ENCODE data around the gene ANOS1.
A peak's percentile ranks its signal among the peaks of the same experiment; 100 is the strongest.
"Not testable (repeated sequence)": the region's sequence is repeated elsewhere in the genome, so short reads cannot be mapped to it uniquely, and the experiment has no call there.

The ANOS1 gene

GRCh38 chrX:8731559-8732395 is at the start of gene ANOS1:
TSS of gene ANOS1 (minus strand) at chrX:8732137. CDS start at chrX:8732036, 101 bp downstream.
- peak; percentile 52 for DNase-seq

GRCh38 chrX:8773117-8773516 is 41.2 kb upstream of the ANOS1 start:
- DNase-seq, result no peak

- DNase-seq, result no peak
Measured at GRCh38 chrX:8760021-8760420, 28.1 kb upstream of the ANOS1 start.

- DNase-seq, result not testable (repeated sequence)
Measured at GRCh38 chrX:8758706-8759105, 26.8 kb upstream of the ANOS1 start.

- not testable (repeated sequence) for DNase-seq
Measured at GRCh38 chrX:8757609-8758389, 25.9 kb upstream of the ANOS1 start.

- DNase-seq, result no peak
Measured at GRCh38 chrX:8755813-8756212, 23.9 kb upstream of the ANOS1 start.

- no peak for DNase-seq
Measured at GRCh38 chrX:8755116-8755515, 23.2 kb upstream of the ANOS1 start.

- no peak for DNase-seq
Measured at GRCh38 chrX:8749697-8750096, 17.8 kb upstream of the ANOS1 start.

GRCh38 chrX:8748855-8749254 is 16.9 kb upstream of the ANOS1 start:
- DNase-seq, result peak; percentile 40

GRCh38 chrX:8743126-8743732 is 11.3 kb upstream of the ANOS1 start:
- DNase-seq, result no peak

- no peak for DNase-seq
Measured at GRCh38 chrX:8741981-8742380, 10.0 kb upstream of the ANOS1 start.

GRCh38 chrX:8738588-8739189 is 6.8 kb upstream of the ANOS1 start:
- DNase-seq, result peak; percentile 68

GRCh38 chrX:8737883-8738282 is 5.9 kb upstream of the ANOS1 start:
- DNase-seq, result no peak

- no peak for DNase-seq
Measured at GRCh38 chrX:8730812-8731558, 952 bp downstream of the ANOS1 start.

GRCh38 chrX:8729811-8730210 is 2.1 kb downstream of the ANOS1 start:
- no peak for DNase-seq

- no peak for DNase-seq
Measured at GRCh38 chrX:8728932-8729535, 2.9 kb downstream of the ANOS1 start.

- no peak for DNase-seq
Measured at GRCh38 chrX:8726031-8726652, 5.8 kb downstream of the ANOS1 start.

GRCh38 chrX:8724300-8724699 is 7.6 kb downstream of the ANOS1 start:
- no peak for DNase-seq

GRCh38 chrX:8721536-8721935 is 10.4 kb downstream of the ANOS1 start:
- DNase-seq, result no peak

- DNase-seq, result no peak
Measured at GRCh38 chrX:8720136-8720535, 11.8 kb downstream of the ANOS1 start.

- no peak for DNase-seq
Measured at GRCh38 chrX:8717354-8717753, 14.6 kb downstream of the ANOS1 start.

- no peak for DNase-seq
Measured at GRCh38 chrX:8714164-8714563, 17.8 kb downstream of the ANOS1 start.

Data from midbrain (tissue), 1 donor.